Epidermal melanocyte (primary cell): ENCODE results near the gene ADTRP.

Experiments
- DNase-seq: peaks from one replicate; pipeline ENCODE4 v3.0.0; 2011; ENCODE audit warnings: low spot score; ENCODE audit not compliant: insufficient read length

Gene ADTRP

DNA sequence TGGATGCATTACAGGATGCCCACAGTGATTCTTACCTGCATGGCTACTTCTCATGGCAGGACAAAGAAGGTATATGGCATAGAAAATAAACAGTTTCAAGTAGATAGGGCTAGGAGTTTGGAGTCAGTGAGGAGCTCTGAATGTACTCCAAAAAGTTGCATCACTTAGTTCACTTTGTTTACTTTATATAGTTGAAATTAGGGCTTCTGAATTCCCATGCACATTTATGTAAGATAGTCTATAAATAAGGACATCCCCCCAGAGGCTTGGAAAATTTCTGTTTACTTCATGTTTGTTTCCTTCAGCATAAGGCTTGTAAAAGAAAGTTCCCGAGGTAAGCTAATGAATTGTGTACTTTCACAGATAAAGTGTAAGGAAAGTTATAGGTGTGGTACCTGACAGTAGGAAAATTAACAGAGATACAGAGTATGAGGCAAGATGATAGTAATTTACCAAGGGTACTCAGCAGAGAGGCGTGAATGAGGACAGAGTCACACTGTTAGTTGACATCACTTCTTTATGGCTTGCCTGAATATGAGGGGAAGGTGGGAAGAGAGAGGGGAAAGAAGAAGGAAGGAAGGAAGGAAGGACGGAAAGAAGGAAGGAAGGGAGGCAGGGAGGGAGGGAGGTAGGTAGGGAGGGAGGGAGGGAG lies 51.1 kb downstream of the ADTRP start:
- DNase-seq: no peak

DNA sequence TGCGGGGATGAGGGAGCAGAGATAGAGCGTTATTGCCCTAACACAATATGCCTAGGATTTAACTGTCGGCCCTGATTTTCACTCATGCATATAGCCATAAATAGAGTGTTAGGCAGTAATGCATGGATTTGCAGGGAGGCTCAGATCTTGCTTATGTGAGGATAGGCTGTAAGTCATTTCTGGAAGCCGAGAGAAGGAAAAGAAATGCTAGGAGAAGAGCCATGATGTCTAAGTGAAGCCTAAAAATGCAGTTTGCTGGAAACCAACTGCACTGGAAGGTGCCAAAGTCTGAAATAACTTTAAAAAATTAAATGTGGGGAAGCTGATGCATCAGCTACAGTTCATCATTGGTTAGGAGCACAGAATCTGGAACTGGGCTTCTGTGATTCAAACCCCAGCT lies 54.3 kb downstream of the ADTRP start:
- DNase-seq: no peak

DNA sequence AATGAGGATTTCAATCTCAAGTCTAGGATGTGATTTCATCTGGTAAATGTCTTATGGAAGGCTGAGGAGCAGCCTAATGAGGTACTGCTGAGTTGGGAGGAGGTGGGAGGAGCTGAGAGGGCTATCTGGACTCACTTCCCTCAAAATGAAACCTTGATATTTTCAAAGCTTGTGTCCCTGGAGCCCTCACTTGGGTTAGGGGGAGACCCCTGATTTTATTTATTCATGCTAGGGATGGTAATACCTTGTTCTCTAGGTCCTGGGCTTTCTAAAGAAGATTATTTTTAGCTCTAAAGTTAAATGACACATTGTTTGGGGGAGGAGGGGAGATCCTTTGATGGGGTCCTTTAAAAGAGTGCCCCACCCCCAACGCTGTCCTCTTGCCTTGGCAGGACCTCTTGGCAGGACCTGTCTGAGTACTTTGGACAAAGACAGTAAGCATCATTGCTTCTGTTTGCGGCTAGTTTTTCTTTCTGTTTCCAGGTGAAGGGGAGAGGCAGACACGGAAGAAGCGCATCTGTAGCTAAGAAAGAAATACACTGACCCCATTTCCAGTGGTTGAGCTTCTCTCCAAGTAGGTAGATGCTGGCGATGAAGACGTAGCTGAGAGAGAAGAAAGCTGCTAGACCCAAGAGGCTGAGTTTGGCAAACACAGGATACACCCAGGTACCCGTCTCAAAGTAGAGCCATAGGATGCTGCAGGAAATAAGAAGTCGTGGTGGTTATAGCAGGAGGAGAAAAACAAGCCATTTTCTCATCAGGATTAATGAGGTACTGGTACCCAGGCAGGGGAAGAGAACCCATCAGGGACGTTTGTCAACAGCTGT lies 55.6 kb downstream of the ADTRP start:
- DNase-seq: no peak

DNA sequence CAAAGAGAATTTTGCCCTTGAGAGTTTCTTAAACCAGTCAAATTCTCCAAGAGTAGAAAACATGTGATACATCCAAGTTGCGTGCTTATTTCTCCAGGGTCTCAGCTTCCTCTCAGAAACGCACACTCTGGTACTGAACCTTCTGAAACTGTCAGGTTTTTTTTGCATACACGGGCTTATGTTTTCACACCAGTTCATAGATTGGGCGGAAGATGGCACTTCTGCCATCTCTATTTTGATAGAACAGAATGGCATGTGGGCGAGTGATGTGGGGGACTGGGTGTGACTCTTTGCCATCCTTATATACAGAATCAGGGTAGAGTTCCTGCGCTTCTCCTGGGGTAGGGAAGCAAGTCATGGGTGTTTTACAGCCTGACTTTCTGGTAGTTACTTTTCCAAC lies 56.4 kb downstream of the ADTRP start:
- no peak for DNase-seq

DNA sequence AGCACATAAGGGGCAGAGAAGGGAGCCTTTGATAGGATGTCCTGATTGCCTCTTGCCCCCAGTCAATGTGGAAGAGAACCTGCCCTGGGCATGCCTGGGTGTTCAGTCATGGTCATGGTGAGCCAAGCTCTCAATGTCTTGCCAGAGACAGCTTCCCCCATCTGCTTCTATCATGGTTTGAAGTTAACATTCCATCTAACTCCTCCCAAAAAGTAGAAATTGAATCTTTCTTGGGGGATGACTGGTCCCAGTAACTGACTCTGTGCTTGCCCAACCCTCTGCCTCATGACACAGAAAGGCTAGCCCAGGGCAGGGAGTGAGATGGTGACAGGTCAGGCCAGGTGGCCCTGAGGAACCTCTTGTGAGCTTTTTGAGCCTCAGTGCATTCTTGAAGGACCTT lies 60.1 kb downstream of the ADTRP start:
- no peak for DNase-seq

DNA sequence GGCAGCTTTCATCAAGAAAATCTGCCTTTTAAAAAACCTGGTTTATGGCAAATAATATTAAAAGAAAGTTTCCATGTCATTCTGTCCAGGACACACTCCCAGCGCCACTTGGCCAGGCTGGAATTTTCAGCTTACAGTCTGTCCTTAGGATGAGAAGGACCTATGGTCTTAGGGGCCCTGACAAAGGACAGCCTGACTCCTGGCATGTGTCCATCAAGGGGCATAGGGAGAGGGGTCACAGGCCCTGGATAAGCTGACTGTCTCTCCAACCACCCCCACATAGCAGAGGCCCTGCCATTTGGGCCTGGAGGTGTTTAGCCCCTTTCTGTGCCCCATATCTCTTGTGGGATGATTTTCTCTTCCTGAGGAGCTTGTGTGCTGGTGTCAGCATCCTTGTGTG lies 60.6 kb downstream of the ADTRP start:
- DNase-seq: no peak

DNA sequence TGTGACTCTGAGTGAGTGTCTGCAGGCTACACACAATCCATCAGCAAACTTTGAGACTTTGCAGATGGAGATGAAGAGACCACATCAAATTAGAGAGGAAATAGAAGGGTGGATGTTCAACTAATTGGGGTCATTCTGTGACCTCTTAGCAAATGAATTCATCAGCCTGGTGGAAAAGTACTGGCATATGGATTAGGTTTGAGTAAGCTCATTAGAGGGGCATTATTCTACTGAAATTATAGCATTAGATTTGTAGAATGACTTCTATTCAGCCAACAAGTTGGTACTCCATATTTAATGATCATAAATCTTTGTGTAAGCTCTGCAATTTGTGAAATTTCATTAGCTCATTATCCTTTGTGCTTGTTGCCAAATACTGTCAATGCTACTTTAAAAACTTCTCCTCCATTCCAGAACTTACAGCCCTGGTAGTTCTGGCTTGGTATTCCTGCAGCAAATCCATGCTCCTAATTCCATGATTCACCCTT lies 63.8 kb downstream of the ADTRP start:
- DNase-seq: no peak

DNA sequence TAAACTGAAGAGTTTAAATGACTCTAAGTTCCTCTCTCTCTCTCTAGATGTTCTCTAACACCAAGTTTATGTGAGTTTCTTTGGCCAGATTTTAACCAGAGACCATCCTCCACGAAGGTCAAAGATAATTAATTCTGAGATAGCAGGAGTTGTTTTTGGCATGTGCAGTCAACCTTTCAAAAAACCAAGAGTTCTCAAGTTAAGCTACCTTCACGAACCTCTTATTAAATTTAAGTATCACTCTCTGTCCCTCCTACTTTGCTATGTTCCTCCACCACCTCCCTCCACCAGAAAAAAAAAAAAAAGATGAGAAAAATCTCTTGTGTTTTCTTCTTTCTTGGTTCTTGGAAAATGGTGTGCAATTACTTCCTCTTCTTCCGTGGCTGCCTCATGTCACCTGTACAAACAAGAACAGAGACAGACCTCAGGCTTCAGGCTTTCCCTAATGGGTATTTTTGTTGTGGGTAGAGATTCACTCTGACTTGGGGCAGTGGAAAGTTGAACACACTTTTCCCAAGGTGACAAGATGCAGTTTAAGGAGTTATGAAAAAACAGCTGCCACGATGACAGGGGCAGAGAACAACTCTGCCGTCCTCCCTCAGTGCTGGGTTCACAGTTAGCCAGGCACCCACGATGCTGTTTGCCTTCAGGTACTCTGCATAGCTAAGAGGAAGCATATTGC lies 64.3 kb downstream of the ADTRP start:
- no peak for DNase-seq

DNA sequence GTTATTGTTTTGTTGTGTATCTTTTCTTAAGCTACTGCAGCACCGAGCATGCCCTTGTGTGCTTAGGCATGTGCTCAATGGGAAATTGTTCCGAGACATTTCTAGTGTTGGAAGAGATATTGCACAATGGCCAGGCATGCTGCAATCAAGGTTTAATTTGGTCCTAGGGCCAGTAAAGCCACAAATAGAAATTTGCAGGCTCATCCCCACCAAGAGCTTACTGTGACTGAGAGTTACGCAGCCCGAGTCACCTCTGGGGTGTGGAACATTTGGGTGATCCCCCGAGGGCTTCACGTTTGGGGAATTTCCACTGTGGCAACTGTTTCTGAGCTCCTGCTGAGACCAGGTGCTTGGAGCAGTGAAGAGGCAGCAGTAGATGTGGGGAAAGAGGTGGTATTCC lies 65.8 kb downstream of the ADTRP start:
- no peak for DNase-seq

DNA sequence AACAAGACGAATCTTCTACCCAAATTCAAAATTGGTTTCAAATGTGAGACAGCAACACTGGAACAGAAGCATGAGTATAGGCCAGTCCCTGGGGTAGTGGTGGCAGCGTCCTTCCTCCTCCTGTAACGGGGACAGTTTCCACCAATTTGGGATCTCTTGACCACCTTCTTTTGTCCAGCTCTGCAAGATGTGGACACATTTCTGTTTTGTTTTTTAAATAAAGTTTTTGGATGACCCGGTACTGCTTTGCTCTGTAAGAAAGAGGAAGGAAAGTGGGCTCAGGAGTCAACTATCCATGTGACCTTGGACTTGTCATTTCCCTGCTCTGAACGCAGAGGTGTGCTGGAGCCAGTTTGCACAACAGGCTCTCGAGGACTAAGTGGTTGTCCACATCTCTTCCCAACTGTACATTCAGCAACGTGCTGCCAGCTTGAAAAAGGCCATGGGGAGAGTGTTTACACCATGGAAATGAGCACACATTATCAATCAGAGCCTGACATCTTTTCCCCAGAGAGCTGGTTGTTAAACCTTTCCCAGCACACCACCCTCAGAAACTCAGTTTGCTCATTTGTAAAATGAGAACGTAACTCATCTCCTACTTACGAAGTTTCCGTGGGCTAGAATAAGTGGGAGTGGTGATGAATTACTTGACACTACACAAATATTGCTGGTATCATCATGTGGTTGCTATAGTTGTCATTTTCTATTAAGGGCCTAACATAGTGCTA lies 66.5 kb downstream of the ADTRP start:
- no peak for DNase-seq

DNA sequence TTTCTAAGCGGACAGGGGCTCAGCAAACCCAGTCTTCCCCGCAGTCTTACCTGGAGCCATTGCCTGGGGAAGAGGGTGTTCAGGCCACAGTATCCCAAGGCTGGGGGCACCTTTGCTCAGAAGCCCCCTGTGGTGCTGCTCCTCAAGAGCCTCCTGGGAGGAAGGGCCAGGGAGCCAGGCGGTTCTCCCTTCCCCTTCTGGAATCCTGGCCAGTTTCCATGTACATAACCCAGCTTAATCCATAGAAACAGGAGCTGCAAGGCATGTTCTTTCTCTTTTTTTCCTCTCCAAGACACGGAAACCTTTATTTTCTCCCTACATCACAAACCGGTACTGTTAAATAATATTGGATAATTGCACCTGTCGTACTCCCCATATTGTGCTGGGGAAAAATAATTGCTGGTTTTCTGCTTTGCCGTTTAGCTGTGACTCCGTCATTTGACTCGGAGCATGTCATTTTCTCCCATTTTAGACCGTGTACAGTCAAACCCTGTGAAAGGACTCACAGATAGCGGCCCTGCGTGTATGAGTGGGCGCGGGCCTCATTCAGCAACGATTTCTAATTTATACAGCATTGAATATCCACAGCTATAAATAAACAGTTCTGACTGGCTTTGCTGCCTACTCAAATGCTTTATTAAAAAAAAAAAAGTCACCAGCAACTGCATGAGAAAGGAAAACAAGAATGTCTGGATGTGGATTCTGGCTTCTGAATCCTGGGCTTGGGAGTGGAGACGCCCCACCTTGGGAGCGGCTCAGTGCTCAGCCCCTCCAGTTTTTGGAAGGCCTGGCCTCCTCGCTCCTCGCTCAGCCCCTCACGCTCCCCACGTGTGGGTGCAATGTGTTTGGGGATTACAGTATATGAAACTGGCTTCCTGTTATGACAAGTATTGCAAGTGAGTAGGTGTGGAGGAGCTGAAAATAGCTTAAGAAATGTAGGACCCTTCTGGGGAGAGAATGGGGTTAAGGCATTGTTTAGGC lies 67.3 kb downstream of the ADTRP start:
- DNase-seq: no peak

DNA sequence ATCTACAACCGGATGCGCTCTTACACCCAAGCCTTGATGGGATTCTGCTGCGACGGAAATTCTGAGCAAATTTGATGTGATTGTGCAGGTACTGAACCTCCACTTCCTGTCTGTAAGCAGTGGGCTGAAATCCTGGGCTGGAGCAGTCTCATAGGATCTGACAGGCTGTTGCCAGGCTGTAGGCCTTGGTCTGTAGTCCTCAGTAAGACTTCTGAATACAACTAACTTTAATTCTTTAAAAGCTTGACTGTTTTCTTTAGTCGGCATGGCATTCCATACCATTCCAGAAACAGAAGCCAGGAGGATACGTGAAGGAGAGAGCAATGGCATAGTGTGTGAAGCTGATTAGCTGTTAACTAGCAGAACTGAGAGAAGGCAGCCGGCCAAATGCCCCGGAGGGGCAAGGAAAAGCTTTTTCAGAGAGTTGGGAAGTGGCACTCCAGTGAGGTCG lies 68.3 kb downstream of the ADTRP start:
- peak; percentile 45 for DNase-seq

DNA sequence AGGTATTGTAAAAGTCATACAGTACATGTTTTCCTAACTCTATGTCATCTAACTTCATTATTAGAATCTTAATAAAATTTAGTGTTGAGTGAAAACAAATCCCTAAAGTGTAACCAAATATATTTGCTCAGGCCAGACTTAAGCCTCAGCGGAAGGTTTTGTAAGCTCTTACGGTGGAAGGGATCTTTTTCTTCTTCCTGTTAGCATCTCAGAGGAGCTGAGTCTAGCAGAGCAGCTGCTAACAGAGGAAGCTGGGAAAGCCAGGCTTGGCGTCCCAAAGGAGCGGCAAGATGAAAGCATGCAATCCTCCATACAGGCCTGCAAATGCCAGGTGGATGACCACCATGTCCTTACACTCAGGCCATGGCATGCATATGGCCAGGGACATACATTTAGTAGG lies 72.4 kb downstream of the ADTRP start:
- DNase-seq: no peak

DNA sequence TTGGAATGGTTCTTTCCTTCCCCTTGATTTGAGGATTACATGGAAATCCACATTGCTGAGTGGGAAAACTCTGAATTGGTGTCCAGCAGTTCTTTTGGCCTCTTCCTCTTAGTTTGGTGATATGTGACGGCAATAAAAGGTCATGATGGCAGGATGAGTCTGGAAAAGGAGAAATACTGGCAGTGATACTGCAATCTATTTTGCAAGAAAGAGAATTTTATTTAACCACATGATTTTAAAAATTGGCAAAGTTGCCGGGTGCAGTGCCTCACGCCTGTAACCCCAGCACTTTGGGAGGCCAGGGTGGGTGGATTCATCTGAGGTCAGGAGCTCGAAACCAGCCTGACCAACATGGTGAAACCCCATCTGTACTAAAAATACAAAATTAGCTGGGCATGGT lies 73.1 kb downstream of the ADTRP start:
- no peak for DNase-seq

DNA sequence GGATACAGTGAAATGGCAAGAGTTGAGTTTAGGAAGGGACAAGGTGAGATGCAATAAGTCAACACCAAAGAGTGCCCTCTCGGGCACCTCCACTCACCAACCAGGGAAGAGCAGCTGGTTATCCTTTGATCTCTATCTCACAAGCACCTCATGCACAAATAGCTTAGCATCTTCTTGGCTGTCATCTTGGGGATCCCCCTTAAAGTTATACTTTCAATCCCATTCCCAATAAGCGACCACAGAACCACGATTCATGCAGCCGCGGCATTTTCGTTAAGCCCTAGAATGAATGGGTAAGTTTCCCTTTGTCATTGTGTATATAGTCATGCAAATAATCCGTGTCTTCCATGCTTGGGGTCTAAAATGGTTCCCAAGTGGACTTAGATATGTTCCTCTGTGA lies 73.5 kb downstream of the ADTRP start:
- DNase-seq: no peak

DNA sequence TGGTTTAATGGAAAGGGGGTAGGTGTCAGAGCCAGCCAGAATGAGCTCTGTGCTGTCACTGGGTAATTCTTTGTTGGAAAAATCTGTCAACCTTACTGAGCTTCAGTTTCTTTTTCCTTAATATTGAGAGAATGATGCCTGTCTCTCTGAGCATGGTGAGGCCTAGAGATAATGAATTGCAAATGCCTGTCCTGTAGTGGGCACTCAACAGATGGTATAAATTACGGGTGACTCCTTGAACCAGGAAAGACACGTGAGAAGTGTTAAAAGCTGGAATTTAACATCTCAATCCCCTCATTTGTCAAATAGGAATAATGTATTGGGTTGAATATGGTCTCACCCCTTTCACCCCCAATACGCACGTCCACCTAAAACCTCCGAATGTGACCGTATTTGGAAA lies 74.9 kb downstream of the ADTRP start:
- no peak for DNase-seq

DNA sequence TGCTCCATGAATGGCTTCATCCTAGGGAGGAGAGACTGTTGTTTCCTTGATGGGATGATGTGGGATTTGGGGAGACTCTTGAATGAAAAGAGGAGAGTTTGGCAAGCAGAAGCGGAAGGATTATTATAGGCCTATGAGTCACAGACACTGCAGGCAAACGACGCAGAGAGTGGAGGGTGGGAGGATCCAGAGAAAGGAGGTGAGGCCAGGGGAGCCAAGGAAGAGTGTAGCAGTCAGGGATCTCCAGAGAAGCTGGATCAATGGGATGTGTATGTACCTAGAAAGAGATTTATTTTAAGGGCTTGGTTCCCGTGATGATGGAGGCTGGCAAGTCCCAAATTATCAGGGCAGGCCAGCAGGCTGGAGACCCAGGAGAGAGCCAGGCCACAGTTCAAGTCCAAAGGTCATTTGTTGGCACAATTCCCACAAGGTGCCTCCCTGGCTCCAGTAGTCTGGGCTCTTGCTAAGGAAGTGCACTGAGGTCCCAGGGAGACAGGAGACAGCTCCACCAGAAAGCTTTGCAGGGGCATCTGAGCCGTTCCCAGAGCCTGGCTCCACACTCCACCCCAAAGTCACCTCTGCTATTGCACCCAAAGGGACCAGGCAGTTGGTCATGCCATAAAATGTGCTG lies 76.0 kb downstream of the ADTRP start:
- DNase-seq: no peak

DNA sequence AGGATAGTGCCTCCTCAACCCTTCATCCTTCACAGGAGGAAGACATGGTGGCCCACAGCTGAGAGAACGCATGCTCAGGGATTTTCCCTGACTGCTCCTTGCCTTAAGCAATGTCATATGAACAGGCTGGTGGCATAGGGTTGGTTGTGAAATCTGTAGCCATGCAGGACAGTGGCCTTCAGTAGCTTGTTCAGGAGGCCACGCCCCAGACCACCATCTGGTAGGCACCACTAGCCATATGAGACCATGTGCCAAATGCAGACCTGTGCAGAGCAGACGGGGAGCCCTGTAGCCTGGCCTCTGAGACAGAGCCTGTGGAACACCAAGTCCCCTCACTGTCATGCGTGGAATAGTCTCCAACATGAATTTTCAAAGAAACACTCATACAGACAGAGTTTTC lies 76.5 kb downstream of the ADTRP start:
- DNase-seq: no peak

DNA sequence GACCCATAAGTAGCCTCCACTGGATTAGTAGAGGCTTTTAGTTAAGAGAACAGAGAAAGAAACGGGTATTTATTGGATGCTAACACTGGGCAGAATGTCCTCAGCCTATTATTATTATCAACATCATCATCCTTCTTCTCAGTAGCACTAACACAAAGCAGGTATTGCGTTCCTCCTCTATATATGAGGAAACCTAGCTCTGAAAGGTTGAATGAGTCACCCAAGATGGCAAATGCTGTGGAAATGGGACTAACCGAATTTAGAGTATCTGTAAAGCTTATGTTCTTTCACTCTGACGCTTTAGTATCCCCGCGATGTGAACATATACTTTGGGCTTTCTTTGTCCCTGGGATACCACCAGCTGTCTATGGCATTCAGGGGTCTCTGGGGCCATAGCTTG lies 77.0 kb downstream of the ADTRP start:
- DNase-seq: no peak

DNA sequence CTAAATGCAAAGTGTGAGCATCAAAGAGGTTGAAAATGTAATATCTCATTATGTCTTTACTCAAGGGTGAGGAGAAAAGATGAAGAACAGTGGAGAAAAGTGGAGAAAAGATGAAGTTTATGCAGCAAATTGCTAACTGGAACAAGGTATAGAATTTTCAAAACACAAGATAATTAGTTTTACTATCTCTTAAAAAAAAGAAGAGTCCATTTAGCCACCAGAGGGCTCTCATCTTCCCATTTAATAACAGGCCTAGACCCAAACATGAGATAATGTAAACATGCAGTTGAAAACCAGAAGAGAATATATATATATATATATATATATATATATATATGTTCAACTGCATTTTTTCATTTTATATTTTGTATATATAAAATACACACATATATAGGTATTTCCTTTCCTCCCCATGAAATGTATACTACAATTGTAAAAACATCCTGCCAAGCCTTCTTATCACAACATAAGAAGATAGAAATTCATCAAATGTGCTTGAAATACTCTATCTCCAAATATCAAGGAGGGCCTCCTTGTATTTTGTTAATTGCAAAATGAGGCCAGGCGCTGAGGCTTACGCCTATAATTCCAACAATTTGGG lies 78.4 kb downstream of the ADTRP start:
- no peak for DNase-seq
